ENCODE data around the gene CTNNAL1.
"Not testable (repeated sequence)": the region's sequence is repeated elsewhere in the genome, so short reads cannot be mapped to it uniquely, and the experiment has no call there.

CTNNAL1 gene

DNA sequence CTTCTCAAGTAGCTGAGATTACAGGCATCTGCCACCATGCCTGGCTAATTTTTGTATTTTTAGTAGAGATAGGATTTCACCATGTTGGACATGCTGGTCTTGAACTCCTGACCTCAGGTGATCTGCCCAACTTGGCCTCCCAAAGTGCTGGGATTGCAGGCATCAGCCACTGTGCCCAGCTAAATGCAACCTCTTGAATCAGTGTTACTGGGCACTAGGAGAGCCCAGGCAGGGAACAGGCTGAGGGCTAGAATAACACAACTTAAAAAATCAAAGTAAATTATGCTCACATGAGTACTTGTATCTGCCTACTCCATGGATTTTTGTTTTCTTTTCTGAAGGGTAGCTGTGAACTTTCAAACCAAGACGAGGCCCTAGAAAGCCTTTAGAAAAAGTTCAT, 92.9 kb downstream of the CTNNAL1 start:
- not testable (repeated sequence) for DNase-seq

DNA sequence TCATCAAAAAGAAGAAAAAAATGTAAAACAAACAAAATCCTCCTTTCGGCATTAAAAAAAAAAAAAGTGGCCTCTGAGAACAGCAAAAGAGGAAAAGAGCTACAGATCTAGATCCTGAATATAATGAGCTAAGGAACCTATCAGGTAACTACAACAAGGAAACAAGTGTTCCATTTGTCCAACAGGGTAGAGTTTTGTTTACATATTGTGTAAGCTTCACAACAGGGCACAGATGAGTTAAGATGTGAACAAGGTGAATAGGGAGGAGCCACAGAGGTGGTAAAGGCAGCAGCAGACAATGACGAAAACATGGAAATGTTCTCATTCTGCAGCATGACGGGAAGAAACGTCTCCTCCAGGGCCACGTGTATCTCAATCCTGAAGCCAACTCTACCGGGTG, 93.8 kb downstream of the CTNNAL1 start:
- DNase-seq = no peak

DNA sequence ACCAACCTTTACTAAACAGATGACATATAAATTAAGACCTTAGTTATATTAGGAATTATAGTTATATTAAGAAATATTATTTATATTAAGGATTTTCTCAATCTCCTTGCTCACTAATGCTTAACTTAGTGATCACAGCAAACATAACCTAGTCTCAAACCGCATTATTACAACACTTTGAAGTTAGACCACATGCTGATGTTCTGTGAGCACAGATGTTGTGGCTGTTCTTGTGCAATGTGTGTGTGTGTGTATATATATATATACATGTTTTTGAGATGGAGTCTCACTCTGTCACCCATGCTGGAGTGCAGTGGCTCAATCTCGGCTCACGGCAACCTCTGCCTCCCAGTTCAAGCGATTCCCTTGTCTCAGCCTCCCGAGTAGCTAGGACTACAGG, 99.9 kb downstream of the CTNNAL1 start:
- no peak for DNase-seq

DNA sequence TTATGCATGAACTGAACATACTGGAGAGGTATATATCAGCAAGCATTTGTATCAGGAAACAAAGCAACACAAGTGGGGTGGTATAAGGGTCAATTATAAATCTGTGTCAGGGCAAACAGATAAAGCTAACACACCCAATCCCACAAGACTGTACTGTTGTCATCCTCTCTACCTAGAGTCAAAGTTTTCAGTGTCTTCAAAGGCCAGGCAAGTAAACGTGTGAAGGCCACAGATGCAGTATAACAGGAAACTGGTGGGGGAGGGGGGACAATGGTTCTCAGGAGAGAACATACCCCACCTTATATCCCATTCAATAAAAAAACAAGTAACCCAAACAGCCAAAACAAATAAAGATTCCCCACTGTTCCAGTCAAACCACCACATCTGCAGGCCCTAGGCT, 101.5 kb downstream of the CTNNAL1 start:
- no peak for DNase-seq

DNA sequence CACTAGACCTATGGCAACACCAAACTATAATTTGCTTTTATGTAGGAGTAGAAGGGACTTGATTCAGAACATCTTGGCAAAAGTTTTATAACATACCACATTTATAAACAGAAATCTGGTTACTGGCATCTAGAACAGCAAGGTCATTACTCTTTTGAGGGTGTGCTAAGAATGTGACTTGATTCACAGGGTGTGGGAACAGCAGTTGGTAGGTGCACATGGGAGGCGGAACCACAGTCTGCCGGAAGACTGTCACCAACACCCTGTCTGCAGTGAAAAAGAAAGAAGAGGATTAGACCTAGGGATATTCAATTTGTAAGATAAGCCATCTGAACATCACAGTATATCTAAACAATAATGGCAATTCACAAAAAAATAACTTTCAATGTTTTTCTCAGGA, 102.4 kb downstream of the CTNNAL1 start:
- DNase-seq = no peak

DNA sequence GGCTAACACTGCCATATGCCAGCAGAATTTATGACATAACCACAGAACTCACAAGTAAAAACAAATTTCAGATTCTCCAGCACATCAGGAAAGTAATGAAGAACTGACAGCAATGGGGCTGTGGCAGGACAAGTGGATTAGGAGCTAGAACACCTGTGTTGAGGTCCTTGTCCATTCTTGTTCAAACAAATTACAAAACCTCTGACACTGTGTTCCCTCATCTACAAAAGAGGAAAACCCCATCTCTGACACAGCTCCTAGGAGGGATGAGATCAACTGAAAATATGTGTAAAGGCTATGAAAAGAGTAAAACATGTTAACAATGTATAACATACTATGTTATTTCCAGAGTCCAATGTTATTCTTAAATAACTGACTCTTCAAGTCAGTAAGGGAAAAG, 102.9 kb downstream of the CTNNAL1 start:
- DNase-seq = no peak

DNA sequence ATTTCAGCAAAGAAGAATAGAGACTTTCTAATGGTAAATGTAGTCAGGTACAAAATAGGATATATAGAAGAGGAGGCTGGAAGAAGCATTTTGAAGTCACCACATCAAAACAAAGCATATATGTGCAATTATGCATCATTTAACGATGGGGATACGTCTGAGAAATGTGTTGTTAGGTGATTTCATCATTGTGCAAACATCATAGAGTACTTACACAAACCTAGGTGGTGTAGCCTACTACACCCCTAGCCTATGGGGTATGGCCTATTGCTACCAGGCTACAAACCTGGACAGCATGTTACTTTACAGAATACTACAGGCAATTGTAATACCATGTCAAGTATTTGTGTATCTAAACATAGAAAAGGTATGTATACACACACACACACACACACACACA, 107.8 kb downstream of the CTNNAL1 start:
- no peak for DNase-seq

DNA sequence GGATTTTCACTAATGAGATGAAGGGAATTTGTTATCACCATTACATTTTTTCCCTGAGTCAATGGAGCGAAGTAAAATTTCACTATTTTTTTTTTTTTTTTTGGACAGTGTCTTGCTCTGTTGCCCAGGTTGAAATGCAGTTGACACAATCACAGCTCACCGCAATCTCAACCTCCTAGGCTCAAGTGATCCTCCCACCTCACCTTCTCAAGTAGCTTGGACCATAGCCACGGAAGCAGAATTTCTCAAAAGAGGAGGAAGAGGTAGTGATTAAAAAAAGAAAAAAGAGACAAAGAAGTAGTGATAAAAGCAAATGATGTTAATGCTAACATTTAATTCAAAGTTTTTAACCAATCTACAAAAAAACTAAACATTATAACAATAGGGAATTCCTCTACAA, 109.1 kb downstream of the CTNNAL1 start:
- no peak for DNase-seq

DNA sequence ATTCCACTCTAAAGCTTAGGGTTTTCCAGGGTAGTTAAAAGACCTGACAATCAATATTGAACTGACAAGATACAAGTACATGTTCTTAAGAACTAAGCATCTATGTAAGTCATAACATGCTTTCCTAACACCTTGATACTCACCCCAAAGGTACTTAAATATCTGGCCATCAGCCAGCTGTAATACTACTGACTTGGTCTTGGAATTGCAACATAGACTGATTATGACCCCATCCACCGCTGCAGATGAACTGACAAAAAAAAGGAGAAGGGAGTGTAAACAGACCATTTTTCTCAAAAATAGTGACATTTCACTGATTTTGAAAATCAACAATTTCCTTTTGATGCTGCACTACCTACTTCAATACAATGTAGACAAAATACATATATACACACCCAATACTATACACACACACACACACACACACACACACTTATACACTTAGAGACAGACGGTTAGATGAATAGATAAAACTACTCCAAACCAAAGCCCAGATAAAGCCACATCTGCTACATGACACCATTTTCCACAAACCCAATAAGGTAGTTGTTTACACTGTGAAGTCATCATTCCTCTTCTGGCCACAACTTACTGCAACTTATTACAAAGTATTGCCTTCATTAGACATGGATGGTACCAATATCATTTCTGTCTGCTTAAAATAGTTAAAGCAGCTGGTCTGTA, 109.7 kb downstream of the CTNNAL1 start:
- DNase-seq = no peak

DNA sequence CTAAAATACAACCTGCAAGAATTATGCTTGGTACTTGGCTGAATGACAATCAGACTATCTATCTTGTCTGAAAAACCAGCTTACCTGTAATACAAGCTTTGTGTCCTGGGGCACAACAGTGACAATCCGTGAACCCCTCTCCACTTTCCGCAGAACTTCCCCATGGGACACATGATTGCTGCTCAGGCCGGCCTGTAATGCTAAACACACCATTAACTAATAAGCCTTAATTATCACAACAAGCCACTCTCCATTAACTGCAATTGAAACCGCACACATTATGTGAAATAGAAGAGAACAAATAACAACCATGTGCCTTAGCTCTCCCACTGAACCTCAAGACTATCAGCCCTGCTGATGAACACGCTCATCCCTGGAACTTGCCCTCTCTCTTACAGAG, 113.1 kb downstream of the CTNNAL1 start:
- DNase-seq = no peak

DNA sequence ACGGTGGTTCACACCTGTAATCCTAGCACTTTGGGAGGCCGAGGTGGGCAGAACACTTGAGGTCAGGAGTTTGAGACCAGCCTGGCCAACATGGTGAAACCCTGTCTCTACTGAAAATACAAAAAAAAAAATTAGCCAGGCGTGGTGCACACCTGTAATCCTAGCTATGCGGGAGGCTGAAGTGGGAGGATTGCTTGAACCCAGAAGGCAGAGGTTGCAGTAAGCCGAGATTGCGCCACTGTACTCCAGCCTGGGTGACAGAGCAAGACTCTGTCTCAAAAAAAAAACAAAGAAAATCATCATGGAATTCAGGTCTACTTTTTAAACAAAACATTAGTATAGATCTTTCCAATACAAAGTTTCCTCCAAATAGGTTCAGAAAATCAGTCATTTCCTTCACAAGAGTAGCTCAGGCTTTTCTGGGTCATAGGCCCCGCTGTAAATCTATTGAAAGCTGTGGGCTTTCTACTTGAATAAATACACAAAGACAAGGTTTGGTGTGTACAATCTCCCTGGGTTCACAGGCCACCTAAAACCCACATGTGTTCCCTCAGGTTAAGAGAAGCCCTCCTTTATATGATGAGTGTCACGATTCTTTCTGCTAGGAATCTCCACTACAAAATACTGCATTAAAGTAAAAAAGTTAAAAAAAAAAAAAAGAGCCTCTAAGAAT, 114.1 kb downstream of the CTNNAL1 start:
- not testable (repeated sequence) for DNase-seq

DNA sequence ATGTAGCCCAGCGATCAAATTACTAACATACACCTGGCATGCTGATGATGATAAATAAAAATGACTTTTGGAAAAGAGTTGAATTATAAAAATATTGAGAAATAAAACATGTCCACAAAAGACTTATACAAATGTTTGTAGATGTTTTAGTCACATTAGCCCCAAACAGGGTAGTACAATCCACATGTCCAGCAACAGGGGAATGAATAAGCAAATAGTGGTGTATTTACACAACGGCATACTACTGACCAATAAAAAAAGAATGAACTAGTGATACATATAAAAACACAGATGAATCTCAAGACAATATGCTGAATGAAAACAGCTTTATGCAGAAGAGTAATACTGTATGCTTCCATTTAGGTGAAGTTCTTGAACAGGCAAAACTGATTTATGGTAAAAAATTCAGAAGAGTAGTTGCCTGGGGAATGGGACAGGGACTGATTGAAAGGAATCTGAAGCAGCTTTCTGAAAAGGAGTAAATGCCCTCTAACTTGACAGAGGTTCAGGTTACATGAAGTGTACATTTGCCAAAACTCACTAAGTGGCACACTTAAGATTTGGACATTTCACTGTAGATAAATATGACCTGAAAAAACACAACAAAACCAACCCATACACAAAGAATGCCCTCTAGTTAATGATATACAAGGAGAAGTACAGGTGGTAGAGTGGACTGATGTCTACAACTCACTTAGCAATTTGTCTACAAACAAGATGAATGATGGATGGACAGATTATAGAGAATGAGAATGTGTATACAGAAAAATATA, 115.8 kb downstream of the CTNNAL1 start:
- no peak for DNase-seq

DNA sequence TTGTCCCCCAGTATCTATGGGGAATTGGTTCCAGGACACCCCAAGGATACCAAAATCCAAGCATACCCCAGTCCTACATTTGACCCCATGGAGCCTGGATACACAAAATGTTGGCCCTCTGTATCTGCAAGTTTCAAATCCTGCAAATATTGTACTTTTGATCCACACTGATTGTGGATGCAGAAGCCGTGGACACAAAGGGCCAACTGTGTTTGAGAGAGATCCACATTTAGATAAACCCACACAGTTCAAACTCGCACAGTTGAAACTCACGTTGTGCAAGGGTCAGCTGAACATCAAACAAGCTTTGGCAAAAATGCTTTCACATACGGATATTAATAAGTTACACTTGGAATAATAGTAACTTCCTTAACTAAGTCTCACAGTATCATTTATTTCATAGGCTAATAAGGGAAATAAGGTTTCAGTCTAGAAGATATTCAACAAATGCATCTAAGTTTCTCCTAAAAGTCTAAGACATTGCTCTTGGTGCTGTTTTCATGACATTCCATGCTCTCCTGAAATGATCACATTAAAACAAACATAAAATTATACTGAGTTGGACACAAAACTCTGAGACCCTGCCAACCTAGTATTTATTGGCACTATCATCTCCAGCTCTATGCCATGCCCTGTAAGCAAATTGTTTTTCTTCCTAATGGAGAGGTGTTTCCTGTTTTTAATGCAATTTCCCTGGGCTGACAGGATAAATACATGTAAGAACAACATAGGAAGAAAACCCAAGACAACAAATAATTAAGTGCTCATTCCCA, 118.9 kb downstream of the CTNNAL1 start:
- DNase-seq = no peak

All from NCI-H2081 (cell line).